Measurements from ENCODE around the gene SLC35B3.

The SLC35B3 gene

GRCh38 chr6:8375916-8376315 is 59.4 kb downstream of the SLC35B3 start:
- Histone ChIP-seq H3K79me1 (ENCODE audit: low read length) (no peaks in the 10 kb centered on the region), H3K4ac (ENCODE audit: low read depth, low read length) (no peak overlapping the region), H3K79me2 (ENCODE audit: control insufficient read depth, insufficient read depth, low read length, poor library complexity) (no peaks in the 10 kb centered on the region), H2BK5ac (ENCODE audit: low read depth, low read length, poor library complexity) (no peak overlapping the region), H3K14ac (ENCODE audit: low read length) (no peak overlapping the region), H3K36me3 (ENCODE audit: control insufficient read depth in 1 of 2, insufficient read depth in 2 of 2, low read length in 2 of 2) (no peaks in the 10 kb centered on the region), H3K27ac (ENCODE audit: low read depth, low read length) (no peak overlapping the region), H2BK12ac (ENCODE audit: low read length) (no peak overlapping the region), H3K4me2 (ENCODE audit: low read length) (no peak overlapping the region), H3K4me1 (ENCODE audit: control insufficient read depth in 1 of 2, insufficient read depth in 2 of 2, low read length in 2 of 2) (no peaks in the 10 kb centered on the region), H3K27me3 (ENCODE audit: insufficient read depth, low read length) (no peaks in the 10 kb centered on the region), H2AK5ac (ENCODE audit: low read length) (no peak overlapping the region), H4K8ac (ENCODE audit: low read depth, low read length) (no peak overlapping the region), H3K18ac (ENCODE audit: low read length) (no peak overlapping the region), H4K91ac (ENCODE audit: low read depth, low read length) (no peak overlapping the region), H4K12ac (ENCODE audit: low read depth, low read length) (no peak overlapping the region), H3K4me3 (ENCODE audit: low read depth, low read length) (no peak overlapping the region), H2BK120ac (ENCODE audit: insufficient read depth, low read length, poor library complexity) (no peak overlapping the region), H3K9ac (ENCODE audit: low read length) (no peak overlapping the region), H3K9me3 (ENCODE audit: insufficient read depth, low read depth, low read length) (no peaks in the 10 kb centered on the region), H3K23ac (ENCODE audit: low read length) (no peak overlapping the region), H2AFZ (ENCODE audit: insufficient read depth, low read length, poor library complexity) (no peak overlapping the region)
- DNase-seq, result no peak
- no CpG with 5 or more reads among the region's 4 CpGs for WGBS (ENCODE audit: extremely low coverage, insufficient coverage, insufficient read length)

Data from trophoblast cell (in vitro differentiated cells and primary cell).